Glomerular endothelial cell (primary cell): ENCODE measurements around the gene PRR22. TPM values are rescaled to one million over a fixed set of nuclear protein-coding genes. Genes with fewer than 3 reads are reported as not detected.
"Not testable (repeated sequence)": the region's sequence is repeated elsewhere in the genome, so short reads cannot be mapped to it uniquely, and the experiment has no call there.

Experiments
- DNase-seq: peaks from one replicate; pipeline ENCODE4 v3.0.0-alpha.2; 2011; ENCODE audit warnings: low read depth, low spot score; ENCODE audit errors: extremely low read depth
- total RNA-seq: library from RNA; depleted of rRNA; stranded (reverse); fragments of >200 nt; gene quantifications from 2 replicates; pipeline ENCODE4 v1.2.3, GENCODE V29; 2015

Gene PRR22
- total RNA-seq, 1 donor from 2014 or later = 0.76 TPM

DNA sequence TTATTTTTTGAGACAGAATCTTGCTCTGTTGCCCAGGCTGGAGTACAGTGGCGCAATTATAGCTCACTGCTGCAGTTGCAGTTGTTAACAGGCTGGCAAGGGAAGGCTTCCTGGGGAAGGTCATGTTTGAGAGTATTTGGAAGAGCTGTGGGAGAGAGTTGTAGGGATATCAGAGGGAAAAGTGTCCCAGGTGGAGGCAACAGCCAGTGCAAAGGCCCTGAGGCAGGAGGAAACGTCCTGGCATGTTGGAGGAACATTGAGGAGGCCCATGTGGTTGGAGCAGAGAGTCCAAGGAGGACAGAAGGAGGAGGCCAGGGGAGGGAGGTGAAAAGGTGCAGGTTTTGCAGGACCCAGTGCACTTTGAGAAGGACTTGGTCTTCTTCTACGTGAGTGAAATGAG is 8.6 kb upstream of the PRR22 start:
- DNase-seq = no peak

DNA sequence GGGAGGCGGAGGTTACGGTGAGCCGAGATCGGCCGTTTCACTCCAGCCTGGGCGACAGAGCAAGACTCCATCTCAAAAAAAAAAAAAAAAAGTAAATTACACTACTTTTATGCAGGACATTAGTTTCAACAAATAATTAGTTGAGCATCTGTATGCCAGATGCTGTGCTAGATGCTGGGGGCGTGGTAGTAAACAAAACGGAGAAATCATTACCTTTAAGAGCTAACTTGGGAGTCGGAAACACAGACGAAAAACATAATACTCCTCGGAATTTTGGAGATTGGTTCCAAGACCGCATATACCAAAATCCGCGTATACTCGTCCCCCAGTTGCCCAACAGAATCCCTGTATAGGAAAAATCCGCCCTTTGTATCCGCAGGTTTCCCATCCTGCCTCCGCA is 7.7 kb upstream of the PRR22 start:
- DNase-seq = no peak

DNA sequence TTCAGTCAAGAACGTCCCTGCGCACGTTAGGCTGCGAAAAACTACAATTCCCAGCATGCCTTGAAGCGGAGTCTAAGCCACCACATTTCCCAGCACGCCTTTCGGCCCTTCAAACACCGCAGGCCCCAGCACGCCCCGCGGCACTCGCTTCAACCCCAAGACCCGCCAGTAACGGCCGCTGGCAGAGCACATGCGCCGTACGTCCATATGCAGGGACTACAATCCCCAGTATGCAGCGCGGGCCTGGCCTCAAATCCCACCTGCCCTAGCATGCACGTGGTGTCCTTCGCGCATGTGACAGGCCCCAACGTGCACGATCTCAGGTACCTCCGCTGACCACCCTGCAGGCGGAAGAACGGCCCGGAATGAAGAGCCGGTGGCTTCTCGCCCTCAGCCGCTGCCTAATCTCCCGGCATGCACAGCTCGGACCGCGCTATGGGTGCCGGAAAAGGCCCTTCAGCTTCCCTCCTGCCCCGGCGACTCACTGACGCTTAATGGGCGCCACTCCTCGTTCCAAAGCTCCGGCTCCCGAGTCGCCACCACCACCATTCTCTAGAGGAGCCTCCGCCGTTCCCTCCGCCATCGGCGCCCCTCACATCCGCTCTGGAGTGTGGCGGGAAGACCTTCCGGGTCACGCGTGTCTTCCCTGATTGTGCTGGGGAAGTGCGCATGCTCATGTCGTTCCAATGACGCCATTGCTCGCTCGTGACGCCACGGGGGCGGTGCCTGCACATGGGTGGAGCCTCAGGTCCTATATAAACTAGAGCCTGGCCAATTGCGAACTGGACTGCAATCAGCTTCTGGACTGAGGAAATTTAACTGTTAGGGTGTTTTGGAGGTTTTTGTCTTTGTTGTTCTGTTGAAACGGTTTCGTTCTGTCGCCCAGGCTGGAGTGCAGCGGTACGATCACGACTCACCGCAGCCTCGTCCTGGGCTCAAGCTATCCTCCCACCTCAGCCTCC is 6.3 kb upstream of the PRR22 start, which contains the start of gene DUS3L:
DUS3L (minus strand) TSS at position 605 of the 962 bp plus-strand sequence; CDS start at position 583, 22 bp downstream.
- peak; percentile 88 for DNase-seq

DNA sequence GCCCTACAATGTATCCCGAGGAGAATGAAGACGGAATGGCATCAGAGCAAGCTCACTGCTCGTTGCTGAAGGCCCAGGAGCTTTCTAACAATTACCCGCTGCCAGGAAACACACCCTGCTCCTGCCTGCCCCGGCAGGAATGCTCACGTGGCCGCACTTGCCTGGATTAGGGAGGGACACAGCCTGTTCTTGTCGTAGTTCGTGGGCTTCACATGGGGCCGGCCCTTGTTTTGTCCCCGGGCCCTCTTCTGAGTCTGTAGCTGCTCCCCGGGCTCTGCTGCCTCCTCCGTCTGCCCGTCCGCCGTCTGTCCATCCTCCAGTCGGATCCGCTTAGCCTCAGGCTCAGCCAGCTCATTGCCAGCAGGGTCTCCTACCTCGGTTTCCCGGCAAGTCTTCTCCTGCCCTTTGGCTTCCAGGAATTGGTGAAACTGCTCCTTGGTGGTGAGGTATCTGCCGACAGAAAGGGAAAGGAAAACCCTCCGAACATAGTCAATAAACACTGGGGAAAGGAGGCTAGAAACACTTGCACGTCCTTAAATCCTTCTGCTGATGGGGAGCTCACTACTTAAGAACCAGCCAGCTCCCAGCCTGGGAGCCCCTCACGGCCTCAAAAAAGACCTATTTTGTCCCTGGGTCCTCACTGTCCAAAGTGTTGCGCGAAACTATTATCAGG is 5.5 kb upstream of the PRR22 start:
- no peak for DNase-seq

DNA sequence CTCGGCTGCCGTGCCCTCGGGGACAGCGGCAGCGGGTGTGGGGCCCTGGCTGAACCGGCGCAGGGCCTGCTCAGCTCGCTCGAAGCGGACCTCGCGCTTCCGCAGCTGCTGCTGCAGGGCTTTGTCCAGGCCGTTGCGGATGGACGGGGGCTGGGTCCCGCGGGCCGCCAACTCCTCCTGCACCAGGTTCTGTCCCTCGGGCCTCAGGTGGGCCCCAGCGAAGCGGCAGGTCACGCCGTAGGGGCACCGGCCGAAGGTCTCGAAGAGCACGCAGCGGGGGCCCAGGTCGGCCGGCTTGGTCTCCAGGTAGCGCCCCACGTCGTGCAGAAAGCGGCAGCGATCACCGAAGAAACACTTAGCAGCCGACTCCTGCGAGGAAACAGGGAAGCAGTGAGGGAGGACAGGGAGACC is 4.8 kb upstream of the PRR22 start:
- no peak for DNase-seq

DNA sequence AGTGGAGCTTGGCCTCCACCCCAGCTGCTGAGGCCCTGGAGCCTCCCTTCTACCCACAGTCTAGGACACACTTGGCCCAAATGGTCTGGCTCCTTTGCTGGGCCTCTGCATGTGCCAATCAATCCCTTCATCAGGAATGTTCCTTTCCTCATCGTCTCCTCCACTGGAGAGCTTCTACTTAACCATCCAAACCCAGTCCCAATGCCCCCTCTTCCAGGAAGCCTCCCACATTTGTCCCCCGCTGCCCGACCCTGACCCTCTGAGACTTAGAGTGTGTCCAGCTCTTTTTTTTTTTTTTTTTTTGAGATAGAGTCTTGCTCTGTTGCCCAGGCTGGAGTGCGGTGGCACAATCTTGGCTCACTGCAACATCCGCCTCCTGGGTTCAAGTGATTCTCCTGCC is 3.9 kb upstream of the PRR22 start:
- DNase-seq = no peak

DNA sequence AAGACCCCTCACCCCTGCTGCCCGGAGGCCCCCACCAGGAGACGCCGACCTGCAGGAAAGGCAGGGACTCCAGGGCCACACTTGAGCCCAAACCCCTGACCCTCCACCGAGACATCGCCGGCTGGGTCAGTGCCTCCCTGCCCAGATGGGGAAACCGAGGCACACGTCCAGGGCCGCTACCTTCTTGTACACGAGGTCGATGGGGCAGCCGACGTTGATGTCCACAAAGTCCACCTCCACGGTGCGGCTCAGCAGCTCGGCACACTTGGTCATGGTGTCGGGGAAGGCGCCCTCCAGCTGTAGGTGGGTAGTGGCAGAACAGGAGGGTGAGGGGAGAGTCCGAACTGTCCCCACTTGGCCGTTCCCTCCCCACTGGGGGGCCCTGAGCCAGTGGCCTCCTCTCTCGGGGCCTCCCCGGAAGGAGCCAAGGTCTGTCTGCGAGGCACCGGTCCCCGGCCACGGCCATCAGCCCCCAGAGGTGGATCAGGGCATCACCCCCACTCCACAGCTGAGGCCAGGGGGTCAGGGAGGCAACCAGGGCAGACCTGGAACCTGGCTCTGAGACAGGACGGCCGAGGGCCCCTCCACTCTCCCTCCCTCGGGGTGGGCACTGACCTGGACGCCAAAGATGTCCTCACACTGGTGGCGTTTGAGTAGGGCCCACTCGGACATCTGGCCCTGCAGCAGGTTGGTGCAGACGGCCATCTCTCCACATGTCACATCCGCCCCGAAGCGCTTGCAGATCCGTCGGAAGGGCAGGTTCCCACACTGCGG is 3.0 kb upstream of the PRR22 start:
- DNase-seq = no peak

DNA sequence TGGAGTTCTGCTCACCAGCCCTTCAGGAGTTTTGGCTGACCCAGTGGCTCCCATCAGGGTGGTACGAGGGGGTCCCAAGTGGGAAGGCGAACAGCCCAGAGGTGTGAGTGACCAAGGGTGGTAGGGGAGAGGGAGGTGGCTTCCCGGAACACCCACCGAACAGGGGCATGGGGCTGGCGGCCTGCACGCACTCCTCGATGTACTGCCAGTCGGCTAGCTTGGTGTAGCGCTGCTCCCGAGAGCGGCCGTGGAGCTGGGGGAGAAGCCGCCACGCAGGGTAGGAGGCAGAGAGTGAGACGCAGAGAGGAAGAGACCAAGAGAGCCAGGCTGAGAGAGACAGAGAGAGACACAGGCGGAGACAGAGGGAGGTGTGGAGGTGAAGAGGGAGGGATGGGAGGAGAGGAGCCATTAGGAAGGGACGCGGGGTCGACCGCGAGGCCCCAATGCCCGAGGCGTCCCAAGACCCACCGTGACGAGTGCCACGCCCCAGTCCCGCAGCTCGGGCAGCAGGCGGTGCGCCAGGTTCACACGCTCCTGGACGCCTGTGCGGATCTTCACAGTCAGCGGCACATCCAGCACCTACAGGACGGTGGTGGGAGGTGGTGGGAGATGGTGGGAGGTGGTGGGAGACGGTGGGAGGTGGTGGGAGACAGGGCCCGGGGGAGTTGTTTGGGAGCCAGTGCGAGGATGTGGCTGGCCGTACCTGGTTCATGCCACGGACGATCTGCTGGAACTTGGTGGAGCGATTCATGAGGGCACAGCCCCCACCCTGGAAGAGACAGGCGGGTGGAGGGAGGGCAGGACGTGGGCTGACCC is 2.3 kb upstream of the PRR22 start:
- no peak for DNase-seq

DNA sequence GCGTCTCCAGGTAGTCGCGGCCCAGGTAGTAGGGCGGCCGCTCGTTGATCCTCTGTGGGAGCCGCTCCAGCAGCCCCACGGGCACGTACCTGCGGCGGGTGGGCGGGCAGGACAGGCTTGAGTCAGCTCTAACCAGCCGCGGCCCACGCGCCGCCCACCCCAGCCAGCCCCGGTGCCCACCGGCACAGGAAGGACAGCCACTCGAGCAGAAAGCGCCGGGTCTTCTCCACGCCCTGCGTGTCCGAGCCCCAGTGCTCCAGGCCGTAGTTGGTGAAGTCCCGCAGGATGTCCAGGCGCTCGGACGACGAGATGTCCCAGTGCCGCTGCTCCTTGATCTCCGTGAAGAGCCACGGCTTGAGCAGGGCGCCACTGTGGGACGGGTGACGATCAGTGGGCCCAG is 877 bp upstream of the PRR22 start:
- DNase-seq = no peak

DNA sequence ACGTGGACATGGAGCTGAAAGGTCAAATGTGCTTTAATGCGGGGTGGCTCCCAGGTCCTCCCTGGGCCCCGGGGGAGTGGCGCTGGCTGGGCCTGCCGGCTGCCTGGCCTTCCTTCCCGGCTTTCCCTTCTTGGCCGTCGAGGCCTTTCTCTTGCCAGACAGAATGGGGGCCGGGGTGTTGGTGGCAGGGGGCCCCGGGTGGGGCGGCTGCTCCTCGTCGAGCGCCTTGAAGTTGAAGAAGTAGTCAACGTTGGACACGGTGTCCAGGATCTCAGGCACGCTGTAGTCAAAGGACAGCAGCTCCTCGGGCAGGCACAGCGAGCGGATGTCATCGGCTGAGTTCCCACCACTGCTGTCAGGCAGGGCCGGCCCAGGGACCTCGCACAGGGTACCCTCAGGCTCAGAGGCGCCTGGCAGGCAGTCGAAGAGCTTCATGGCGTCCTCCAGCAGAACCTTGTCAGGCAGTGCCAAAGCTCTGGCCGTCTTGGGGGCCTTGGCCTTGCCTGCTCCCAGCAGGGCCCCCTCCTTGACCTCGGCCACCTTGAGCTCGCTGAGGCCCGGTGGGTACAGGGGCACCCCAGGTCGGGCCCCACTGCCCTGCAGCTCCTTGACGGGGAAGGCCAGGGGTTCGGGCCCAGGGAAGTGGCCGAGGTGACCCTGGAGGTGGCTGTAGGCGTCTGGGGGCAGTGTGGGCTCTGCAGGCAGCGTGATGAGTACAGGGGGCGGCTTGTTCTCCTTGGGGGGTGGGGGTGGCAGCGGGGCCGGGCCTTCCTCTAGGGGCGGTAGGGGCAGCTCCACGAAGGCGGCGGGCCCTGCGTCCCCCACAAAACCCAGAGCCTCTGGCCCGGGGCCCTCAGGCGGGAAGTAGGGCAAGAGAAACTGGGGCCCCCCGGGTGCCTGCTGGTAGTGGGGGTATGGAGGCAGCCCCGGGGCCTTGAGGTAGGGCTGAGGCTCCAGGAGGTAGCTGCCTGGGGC is 1.3 kb downstream of the PRR22 start:
- no peak for DNase-seq

DNA sequence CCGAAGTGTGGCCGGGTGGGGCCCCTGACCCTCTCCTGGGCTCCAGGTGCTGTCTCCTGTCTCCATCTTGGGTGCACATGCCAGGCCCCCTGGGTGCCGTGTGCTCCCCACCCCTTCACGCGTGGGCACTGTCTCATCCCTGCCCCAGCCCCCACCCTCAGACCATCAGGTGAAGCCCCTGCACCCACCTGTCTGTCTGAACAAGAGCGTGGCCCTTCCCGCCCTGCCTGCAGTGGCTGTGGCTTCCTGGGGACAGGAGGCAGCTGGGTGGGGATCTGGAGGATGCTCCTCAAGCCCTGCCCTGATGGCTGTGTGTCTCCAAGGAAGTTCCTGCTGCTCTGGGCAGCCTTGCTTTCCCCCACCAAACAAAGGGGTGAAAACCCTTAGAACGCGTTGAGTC is 2.2 kb downstream of the PRR22 start:
- DNase-seq = no peak

DNA sequence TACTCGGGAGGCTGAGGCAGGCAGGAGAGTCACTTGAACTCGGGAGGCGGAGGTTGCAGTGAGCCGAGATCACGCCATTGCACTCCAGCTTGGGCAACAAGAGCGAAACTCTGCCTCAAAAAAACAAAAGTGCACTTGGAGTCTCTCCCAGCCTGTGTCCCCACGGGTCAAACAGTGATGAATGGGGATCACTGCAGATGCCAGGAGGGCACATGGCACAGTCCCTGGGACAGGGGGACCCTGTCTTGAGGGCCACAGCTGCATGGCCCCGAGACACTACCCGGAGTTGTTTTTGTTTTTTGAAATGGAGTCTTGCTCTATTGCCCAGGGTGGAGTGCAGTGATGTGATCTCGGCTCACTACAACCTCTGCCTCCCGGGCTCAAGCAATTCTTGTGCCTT is 3.6 kb downstream of the PRR22 start:
- not testable (repeated sequence) for DNase-seq

DNA sequence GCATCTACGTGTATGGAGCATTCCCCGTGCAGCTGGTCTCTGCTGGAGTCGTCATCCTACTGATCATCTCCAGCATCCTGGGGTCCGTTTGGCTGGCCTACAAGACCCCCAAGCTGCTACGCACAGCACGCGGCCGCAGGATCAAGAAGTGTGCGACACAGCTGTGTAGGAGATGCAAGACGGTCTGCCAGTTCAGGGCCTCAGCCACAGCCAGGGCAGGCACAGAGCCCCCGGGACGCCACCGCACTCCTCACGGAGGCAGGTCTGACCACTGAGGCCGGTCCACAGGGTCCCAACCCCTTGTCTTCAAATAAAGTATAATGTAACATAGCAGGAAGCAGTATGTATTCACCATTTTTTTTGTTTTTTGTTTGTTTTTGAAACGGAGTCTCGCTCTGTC is 6.1 kb downstream of the PRR22 start:
- no peak for DNase-seq

DNA sequence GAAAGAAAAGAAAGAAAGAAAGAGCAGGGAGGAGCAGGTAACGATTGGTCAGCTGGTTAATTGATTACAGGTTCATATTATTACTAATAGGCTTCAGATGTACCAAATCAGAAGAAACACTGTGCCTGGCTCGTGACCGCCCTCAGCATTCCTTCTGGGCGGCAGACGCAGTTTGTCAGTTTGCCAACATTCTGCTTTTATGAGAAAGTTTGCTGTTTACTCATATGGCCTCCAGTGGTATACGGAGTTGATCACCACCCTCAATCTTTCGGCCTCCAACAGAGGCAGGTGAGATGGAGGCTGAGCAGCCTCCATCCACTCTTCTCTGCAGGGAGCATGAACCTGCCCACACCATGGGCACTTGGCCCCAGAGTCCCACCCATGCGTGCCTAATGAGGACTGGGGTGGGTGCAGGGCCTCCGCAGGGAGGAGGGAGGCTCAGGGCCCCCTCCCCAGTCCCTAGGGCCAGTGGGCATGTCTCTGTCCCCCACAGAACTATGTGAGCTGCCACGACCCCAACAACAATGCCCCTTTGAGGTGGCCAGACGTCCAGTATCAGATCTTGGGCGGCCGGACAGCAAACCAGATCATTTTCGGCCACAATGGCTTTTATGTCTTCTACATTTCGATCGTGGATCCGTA is 8.8 kb downstream of the PRR22 start:
- no peak for DNase-seq

DNA sequence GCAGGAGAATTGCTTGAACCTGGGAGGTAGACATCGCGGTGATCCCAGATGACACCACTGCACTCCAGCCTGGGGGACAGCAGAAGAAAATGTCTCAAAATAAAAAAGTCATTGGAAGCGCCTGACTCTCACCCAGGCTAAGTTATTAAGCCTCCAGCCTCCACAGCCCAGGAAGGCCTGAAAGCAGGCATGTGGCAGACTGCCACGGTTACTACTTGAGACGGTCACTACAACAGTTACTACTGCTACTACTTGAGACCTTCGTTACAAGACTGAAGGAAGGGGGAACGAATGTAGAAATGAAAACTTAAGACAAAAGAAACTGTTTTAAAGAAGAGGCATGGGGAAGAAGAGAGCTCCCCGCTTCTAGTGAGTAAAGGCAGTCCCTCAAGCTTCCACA is 9.6 kb downstream of the PRR22 start:
- DNase-seq = no peak

DNA sequence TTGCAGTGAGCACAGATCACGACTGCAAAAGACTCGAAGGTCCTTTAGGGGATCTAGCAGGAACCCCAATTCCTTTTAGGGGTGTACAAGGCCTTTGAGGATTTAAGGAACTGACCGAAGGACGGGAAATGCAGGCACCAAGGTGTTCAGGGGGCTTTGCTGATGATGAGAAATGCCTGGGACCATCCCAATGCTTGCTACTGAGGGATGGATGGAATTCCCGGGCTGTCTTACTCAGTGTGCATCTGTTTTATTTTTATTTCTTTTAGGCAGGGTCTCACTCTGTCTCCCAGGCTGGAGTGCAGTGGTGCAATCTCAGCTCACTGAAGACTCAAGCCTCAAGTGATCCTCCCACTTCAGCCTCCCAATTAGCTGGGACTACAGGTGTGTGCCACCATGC is 11.3 kb downstream of the PRR22 start:
- DNase-seq = no peak

DNA sequence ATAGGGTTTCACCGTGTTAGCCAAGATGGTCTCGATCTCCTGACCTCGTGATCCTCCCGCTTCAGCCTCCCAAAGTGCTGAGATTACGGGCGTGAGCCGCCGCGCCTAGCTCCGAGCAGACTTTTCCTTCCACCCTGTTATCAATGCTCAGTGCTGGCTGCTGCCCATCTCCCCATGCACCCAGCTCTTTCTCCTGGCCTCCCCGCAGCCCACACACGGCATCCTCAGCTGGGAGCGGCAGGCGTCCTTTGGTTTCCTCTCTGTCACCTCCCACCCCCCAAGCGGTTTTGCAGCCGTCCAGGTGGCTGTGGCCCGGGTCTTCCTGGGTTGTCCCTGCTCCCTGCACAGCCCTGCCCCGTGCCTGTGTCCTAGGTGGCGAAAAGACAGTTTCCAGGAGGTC is 12.1 kb downstream of the PRR22 start:
- DNase-seq = no peak

DNA sequence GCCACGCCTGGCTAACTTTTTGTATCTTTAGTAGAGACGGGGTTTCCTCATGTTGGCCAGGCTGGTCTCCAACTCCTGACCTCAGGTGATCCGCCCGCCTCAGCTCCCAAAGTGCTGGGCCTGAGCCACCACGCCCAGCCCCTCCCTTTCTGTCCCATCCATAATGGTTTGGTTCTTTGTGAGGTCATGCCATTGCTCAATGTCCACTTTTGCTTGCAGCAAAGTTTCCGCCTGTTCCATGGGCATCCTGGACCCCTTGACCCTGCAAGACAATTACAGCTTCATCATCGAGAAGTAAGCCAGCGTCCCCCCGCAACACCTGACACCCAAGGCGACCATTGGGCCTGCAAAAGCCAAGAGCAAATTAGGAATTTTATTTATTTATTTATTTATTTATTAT is 16.6 kb downstream of the PRR22 start:
- no peak for DNase-seq

DNA sequence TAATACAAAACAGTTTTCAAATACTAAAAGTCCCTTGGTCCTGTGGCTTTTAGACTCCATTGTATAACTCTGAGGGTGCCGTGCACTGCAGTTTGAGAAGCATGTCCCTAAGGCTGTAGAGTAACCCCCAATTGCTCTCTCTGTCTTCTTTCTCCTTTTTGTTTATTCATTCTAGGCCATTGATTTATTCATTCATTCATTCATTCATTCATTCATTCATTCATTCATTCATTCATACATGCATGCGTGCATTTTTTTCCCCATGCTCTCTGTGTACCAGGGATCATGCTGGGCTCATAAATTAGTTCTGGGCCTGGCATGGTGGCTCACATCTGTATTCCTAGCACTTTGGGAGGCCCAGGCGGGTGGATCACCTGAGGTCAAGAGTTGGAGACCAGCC is 19.3 kb downstream of the PRR22 start:
- no peak for DNase-seq
